ENCODE results near the gene EIF4E2.

The EIF4E2 gene

DNA sequence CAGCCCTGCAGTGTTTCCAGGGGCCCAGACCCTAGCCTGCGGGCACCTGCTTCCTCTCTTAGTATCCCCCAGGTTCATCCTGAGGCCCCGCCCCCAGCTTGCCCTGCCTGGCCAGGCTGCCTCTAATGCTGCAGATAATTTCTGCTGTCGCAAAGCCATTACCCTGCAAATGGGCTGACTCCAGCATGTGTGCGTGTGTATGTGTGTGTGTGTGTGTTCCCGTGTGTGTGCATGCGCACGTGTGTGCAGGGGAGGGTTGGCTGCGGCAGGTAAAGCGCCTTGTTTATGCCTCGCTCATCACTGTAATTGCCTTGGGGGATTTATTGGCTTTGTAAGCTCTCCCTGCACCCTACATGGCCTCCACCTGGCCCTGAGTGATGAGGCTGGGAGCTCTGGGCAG lies 37.9 kb upstream of the EIF4E2 start:
- ChIA-PET POLR2A (no interaction called here), CTCF (no interaction called here)
- DNase-seq (ENCODE audit: extremely low spot score), result no peak
- TF ChIP-seq, protein P1, sequence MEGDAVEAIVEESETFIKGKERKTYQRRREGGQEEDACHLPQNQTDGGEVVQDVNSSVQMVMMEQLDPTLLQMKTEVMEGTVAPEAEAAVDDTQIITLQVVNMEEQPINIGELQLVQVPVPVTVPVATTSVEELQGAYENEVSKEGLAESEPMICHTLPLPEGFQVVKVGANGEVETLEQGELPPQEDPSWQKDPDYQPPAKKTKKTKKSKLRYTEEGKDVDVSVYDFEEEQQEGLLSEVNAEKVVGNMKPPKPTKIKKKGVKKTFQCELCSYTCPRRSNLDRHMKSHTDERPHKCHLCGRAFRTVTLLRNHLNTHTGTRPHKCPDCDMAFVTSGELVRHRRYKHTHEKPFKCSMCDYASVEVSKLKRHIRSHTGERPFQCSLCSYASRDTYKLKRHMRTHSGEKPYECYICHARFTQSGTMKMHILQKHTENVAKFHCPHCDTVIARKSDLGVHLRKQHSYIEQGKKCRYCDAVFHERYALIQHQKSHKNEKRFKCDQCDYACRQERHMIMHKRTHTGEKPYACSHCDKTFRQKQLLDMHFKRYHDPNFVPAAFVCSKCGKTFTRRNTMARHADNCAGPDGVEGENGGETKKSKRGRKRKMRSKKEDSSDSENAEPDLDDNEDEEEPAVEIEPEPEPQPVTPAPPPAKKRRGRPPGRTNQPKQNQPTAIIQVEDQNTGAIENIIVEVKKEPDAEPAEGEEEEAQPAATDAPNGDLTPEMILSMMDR (IDR thresholded peaks at IDR 0.05; ENCODE audit: control extremely low read depth, extremely low read depth, low read depth, missing control alignments), result no peak

DNA sequence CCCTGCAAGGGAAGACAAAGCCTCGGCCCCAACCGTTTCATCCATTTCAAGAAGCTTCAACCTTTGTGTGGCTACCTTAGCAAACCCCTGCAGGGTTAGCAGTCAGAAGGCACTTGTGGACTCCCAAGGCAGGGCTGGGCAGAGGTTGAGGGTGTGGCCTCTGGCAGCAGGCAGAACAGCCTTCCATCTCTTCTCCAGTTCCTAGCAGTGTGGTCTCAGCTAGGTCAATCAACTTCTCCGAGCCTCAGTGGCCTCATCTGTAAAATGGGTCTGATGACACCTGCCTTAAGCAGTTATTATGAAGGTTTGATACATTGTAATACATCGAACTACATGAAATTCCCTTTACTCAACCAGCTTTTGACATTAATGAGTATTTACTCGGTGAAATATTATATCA lies 37.1 kb upstream of the EIF4E2 start:
- TF ChIP-seq, protein P1 (IDR thresholded peaks at IDR 0.05; ENCODE audit: control extremely low read depth, extremely low read depth, low read depth, missing control alignments), result no peak
- no peak for DNase-seq (ENCODE audit: extremely low spot score)
- ChIA-PET POLR2A (no interaction called here), CTCF (no interaction called here)

DNA sequence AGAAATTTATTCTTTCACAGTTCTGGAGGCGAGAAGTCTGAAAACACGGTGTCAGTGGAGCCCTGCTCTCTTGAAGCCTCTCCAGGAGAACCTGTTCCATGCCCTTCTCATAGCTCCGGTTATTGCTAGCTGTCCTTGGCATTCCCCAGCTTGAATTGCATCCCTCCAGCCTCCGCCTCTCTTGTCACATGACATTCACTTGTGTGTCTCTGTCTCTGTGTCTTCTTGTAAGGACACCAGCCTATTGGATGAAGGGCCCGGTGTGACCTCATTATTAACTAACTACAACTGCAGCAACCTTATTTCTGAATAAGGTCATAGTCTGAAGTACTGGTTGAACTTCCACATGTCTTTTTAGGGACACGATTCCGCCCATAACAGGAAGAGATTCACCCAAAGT lies 34.9 kb upstream of the EIF4E2 start:
- TF ChIP-seq, protein P1 (IDR thresholded peaks at IDR 0.05; ENCODE audit: control extremely low read depth, extremely low read depth, low read depth, missing control alignments), result no peak
- no peak for DNase-seq (ENCODE audit: extremely low spot score)
- ChIA-PET CTCF (interaction anchor here (1.2 kb wide), 1 partner anchor 69 kb away, joined by 3 read pairs; no protein-coding TSS in a partner anchor), POLR2A (no interaction called here)

DNA sequence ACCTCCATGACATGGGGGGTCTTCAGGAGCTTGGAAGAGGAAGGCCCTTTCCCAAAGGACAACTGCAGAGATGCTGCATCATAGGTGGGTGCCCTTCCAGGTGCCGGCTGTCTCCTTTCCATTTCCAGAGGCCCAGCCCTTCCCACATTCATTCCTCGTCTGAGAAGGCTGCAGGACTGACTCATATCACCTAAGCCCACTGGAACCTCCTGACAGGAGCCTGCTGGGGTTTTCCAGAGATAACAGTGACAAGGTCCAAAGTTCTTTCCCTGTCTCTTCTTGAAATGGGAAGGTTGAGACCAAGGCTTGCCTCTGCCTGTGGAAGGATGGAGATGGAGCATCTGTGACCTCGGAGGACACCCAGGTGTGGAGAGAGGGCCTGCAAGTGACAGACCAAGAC lies 33.9 kb upstream of the EIF4E2 start:
- DNase-seq (ENCODE audit: extremely low spot score), result no peak
- ChIA-PET CTCF (no interaction called here), POLR2A (no interaction called here)
- TF ChIP-seq, protein P1 (IDR thresholded peaks at IDR 0.05; ENCODE audit: control extremely low read depth, extremely low read depth, low read depth, missing control alignments), result no peak

DNA sequence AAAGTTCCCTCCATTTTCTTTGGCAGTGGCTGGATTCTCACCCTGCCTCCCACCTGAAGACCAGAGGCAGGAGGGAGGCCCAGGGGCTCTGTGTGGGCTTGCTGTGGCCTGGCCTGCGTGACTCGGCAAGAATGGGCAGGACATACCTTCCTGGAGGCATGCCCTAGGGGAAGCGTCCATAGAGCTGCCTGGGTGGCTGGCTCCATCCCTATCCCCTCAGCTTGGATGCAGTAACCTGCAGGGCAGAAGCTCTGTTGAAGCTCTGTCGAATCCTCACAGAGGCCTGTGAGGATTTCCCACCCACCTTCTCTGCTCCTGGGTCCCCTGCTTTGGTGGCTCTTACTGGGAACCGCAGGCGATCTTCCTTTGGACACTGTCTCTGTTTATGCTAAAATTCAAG lies 31.6 kb upstream of the EIF4E2 start:
- CTCF ChIA-PET, result interaction anchor here (1.0 kb wide), 2 partner anchors 72 to 79 kb away, joined by 3 read pairs; no protein-coding TSS in a partner anchor
- DNase-seq (ENCODE audit: extremely low spot score), result no peak
- TF ChIP-seq, protein P1 (IDR thresholded peaks at IDR 0.05; ENCODE audit: control extremely low read depth, extremely low read depth, low read depth, missing control alignments), result no peak
- POLR2A ChIA-PET, result no interaction called here

DNA sequence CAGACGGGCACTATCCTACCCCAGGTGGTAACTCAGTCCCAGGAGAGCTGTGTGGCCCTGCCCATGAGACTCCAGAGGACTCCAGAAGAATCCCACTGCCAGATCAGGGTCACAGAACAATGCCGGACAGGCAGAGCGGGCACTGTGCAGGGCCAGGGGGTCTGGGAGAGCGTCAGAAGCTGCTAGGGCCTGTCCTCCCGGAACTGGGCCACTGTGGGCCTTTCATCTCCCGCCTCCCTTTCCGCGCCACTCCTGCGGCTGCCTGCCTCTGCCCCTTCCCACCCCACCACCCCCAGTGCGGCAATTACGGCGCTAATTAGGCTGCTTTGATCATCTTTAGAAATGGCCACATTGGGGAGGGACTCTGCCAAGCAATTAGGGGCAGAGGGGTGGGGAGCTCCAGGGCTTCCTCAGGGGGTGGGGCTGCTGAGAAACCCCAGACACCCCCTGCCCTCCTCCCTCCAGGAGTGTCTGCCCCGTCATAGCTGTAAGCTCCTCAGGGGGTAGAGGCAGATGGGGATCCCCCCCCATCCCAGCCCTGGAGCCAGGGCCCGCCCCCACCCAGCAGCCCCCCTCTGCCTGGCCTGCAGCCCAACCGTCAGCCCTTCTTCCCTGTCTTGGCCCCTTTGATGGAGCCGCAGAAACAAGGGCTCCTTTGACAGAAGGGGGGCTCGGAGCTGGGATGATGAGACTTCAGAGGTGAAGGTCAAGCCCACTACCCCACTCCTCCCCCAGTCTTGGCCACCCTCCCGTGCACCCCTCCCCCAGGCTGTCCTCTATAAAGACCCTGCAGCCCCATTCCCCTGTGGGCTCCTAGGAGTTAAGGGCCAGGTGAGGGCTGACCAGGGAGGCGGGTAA lies 30.7 kb upstream of the EIF4E2 start, which contains the start of gene PRSS56:
Gene PRSS56 (plus strand): TSS at position 808 of the 858 bp plus-strand sequence. CDS start 211 bp downstream, outside the sequence.
- CTCF ChIA-PET, result interaction anchor here (1.0 to 2.7 kb wide), 7 partner anchors 8 to 80 kb away, joined by 3 to 10 read pairs (median 3); no protein-coding TSS in a partner anchor
- POLR2A ChIA-PET, result no interaction called here

More for the DNA sequence above, 30.7 kb upstream of the EIF4E2 start, which contains the start of gene PRSS56:
- TF ChIP-seq, protein P1 (IDR thresholded peaks at IDR 0.05; ENCODE audit: control extremely low read depth, extremely low read depth, low read depth, missing control alignments), result no peak
- DNase-seq (ENCODE audit: extremely low spot score), result no peak

Measured in GM10248 (cell line).